NB4 (cell line): Measurements from ENCODE around the gene SRGAP3.
A peak's percentile ranks its signal among the peaks of the same experiment; 100 is the strongest.

Experiments
- DNase-seq: peaks from one replicate; pipeline ENCODE4 v3.0.0; 2010; ENCODE audit warnings: low read depth
- H3K4me3 ChIP-seq: one replicate; pipeline ENCODE4 v1.5.1; 2011; ENCODE audit warnings: mild to moderate bottlenecking, low read depth, low read length, moderate library complexity
- MYC ChIP-seq: IDR thresholded peaks from 2 replicates; pipeline ENCODE4 v1.6.1; 2011; ENCODE audit warnings: low read depth, low read length
- POLR2A ChIP-seq: IDR thresholded peaks from 2 replicates; pipeline ENCODE4 v1.6.1; 2011; ENCODE audit warnings: mild to moderate bottlenecking; ENCODE audit not compliant: insufficient read length; ENCODE audit errors: extremely low read depth
- TF ChIP-seq, protein P1 (sequence below): IDR thresholded peaks from one replicate; pipeline ENCODE4 v1.5.1; 2012; ENCODE audit warnings: low read depth, low read length
- TF ChIP-seq, protein P2 (sequence below): IDR thresholded peaks from 2 replicates; pipeline ENCODE4 v1.6.1; 2011; ENCODE audit warnings: low read depth, low read length

The SRGAP3 gene

DNA sequence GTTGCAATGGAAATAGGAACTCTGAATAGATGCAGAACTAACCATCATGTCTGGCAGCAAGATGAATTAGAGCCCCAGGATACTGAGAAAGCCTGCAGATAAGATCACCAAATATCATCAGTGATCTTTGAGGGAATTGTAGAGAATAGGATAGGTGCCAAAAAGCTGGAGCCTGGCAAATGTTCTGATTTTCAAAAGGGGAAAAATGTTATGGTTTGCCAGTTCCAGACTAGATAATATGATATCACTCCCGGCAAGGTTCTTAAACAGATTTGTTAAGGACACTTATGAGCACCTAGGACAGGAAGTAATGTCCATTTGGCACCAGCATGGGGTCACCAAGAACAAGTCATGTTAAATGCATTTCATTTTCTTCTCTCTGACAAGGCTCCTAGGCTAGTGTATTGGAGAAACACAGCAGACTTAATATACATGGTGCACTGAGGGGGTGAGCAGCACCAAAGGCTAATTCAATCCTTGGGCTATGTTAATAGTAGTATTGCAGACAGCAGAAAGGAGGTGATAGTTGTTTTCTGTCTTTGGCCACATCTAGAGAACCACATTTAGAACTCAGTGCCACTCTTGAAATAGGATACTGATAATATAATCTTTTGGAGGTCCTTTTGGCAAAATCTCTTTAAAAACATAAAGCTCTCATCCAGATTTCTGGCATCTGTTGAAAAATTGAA, 4.8 kb downstream of the SRGAP3 start:
- no peak overlapping the region for H3K4me3 ChIP-seq
- no peak for DNase-seq
- TF ChIP-seq MYC (no peak), POLR2A (no peak)
- TF ChIP-seq, protein P1, sequence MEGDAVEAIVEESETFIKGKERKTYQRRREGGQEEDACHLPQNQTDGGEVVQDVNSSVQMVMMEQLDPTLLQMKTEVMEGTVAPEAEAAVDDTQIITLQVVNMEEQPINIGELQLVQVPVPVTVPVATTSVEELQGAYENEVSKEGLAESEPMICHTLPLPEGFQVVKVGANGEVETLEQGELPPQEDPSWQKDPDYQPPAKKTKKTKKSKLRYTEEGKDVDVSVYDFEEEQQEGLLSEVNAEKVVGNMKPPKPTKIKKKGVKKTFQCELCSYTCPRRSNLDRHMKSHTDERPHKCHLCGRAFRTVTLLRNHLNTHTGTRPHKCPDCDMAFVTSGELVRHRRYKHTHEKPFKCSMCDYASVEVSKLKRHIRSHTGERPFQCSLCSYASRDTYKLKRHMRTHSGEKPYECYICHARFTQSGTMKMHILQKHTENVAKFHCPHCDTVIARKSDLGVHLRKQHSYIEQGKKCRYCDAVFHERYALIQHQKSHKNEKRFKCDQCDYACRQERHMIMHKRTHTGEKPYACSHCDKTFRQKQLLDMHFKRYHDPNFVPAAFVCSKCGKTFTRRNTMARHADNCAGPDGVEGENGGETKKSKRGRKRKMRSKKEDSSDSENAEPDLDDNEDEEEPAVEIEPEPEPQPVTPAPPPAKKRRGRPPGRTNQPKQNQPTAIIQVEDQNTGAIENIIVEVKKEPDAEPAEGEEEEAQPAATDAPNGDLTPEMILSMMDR = no peak
- TF ChIP-seq, protein P2, sequence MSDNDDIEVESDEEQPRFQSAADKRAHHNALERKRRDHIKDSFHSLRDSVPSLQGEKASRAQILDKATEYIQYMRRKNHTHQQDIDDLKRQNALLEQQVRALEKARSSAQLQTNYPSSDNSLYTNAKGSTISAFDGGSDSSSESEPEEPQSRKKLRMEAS = no peak

DNA sequence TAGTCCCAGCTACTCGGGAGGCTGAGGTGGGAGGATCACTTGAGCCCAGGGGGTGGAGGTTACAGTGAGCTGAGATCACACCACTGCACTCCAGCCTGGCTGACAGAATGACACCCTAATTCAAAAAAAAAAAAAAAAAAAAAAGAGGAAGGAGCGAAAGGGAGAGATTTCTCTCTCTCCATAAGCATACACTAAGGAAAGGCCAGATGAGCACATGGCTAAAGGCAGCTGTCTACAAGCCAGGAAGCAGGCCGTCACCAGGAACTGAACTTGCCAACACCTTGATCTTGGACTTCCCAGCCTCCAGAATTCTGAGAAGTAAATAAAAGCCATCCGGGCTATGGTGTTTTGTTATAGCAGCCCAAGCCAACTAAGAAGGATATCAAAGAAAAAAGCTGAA, 7.5 kb downstream of the SRGAP3 start:
- no peak overlapping the region for H3K4me3 ChIP-seq
- TF ChIP-seq POLR2A = no peak
- TF ChIP-seq, protein P1 = no peak
- TF ChIP-seq MYC = no peak
- TF ChIP-seq, protein P2 = peak; percentile 23; the same call in 1 of the 2 replicates
- DNase-seq = no peak

DNA sequence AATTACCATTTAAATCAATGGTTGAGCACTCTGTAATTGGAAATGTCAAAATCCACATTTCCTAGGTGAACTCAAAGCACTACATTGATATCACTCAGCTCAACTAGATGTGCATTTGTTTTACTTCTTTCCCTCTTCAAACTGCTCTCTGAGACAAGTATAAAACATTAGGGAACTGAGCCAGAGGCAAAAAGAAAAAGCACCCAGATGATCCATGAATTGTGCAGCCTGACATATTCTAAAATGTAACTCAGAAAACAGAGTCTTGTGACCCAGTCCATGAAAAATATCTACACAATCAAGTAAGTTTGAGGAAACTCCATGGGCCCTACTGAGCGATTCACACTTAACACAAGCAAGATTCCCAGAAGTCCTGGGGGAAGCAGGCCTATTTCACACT, 9.8 kb downstream of the SRGAP3 start:
- no peak overlapping the region for H3K4me3 ChIP-seq
- no peak for DNase-seq
- TF ChIP-seq, protein P1 = no peak
- no peak for TF ChIP-seq POLR2A
- TF ChIP-seq, protein P2 = no peak
- TF ChIP-seq MYC = no peak

DNA sequence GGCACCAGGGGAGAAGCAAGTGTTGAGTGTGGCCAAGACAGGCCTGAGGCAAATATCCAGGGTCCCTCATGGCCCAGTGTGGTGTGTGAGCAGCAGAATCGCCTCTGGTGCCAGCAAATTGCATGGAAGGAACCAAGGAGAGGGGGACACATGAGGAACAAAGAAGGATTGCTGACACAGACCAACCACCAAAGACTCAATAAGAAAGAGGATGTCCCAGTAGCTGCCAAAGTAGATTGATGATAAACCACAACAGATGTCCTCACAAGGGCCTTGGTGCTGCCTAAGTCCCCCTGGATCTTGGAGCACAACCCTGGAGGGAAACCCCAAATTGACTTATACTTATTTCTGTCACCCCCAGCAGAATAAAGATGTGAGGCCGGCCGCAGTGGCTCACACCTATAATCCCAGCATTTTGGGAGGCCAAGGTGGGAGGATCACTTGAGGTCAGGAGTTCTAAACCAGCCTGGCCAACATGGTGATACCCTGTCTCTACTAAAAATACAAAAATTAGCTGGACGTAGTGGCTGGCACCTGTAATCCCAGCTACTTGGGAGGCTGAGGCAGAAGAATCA, 10.6 kb downstream of the SRGAP3 start:
- DNase-seq = no peak
- H3K4me3 ChIP-seq = no peak overlapping the region
- TF ChIP-seq POLR2A (no peak), MYC (no peak)
- TF ChIP-seq, protein P2 = no peak
- TF ChIP-seq, protein P1 = no peak

DNA sequence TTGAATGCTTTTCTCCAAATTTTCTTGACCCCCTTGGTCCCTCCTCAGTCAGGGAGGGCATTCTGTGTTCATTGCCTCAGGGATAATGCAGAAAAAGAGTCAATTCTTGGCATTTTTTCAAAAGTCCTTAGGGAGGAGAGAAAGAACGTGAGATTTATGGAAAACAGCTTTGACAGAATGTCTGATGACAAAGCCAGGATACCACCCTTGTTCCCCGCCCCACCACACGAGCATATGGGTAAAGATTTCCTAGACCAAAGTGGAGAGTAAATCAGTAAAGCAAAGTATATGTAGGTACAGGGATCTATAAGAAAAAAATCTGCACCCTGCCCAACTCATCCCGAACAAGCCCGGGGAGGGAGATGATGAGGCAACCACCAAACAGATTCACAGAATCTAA, 11.2 kb downstream of the SRGAP3 start:
- TF ChIP-seq, protein P1 = no peak
- TF ChIP-seq MYC = no peak
- TF ChIP-seq, protein P2 = no peak
- no peak for TF ChIP-seq POLR2A
- H3K4me3 ChIP-seq = no peak overlapping the region
- DNase-seq = no peak
